ENCODE data around the gene ARHGEF4.

ARHGEF4 gene

DNA sequence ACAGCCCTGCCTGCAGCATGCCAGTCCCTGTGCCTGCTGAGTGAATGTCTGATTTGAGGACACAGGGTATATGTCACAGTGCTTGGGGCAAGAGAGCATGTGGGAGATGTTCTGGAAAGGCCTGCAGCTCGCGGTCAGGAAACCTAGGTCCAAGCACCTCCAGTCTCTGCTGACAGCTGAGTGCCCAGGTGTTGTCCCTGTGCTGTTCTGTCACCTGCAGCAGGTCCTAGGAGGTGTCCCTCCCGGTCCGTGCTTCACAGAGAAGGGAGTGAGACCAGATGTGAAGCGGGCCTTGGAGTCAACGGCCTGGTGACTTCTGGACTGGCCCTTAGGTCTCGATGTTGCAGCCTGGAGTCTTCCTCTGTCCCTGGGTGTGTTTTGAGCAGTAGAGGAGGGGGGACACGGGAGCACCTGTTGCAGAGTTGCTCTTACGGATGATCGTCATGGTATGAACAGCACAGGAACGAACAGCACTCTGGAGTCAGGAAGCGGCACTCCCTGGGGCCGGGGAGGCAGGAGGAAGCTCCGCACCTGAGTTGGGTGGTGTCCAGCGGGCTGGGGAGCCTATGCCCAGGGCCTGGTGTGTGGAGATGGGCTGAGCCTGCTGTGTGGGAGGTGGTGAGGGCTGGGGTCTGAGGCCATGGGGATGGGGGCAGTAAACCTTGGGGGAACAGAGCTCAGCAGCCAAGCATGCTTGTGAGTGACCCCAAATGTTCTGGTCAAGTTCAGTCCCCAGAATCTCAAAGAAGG lies 21.6 kb upstream of the ARHGEF4 start:
- in situ Hi-C loops (cut with HindIII; ENCODE audit: low sequenced_read_pairs), result loop anchor here (25.0 kb wide), 1 partner anchor 297 kb away; the partner anchor contains the start of gene PLEKHB2

DNA sequence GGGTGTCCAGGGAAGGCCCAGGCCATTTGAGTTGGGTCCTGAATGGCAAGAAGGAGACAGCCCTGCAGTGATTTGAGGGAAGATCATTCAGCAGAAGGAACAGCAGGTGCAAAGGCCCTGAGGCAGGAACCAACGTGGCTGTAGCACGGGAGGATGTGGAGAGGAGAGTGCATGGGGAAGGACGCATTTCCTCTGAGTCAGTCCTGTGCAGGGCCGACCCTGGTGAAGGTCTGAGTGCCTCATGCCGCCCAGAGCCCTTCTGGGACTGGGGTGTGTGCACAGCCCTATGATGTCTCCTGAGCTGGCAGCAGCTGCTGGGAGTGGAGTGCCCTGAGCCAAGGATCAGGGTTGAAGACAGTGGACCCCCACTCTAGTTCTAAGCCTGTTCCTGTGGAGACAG lies 17.9 kb upstream of the ARHGEF4 start:
- in situ Hi-C loops (cut with HindIII; ENCODE audit: low sequenced_read_pairs), result loop anchor here (25.0 kb wide), 1 partner anchor 293 kb away; the partner anchor contains the start of gene PLEKHB2

DNA sequence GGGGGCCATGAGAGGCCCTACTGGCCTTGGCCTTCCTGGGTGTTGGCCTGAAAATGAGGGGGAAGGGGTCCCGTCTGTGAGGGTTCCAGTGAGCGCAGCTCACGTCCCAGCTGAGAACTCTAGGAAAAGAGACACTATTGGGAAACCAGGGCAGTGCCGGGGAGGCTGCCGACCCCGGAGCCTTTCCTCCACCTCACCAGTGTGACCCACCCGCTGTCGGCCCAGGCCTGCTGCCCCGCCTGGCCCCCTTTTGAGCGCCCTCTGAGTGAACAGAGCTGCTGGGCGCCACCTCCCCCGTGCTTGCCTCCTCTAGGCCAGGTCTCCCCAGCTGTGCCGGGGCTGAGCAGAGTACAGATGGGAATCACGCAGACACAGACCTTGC lies 17.5 kb upstream of the ARHGEF4 start:
- in situ Hi-C loops (cut with HindIII; ENCODE audit: low sequenced_read_pairs), result loop anchor here (25.0 kb wide), 1 partner anchor 293 kb away; the partner anchor contains the start of gene PLEKHB2

DNA sequence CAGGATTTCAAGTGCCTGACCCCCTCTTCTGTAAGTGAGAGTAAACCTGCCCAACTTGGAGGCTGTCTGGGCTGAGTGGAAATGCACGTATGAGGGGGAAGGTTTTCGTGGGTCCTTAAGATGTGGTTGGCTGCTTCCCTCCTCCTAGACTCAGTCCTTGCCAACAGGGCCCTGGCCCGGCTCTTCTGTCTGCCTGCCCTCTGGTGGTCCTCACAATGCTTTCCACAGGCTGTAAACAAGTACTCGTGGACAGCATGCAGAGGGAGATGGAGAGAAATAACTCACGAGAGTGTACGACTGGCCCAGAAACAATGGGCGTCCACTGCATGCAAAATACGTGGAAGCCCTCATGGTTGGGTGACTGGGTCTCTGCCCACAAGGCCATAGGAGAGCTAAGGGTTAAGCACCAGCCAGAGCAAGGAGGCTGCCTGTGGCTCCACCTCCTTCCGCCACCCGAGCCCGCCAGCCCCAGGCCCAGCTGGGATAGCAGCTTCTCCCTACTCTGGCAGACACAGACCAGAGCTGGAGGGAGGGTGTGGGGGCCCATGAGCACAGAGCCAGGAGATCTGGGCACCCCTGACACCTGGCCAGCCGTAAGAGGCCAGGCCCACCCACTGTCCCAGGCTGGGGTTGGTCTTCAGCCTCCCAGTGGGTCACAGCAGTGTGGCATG lies 17.0 kb upstream of the ARHGEF4 start:
- in situ Hi-C loops (cut with HindIII; ENCODE audit: low sequenced_read_pairs), result loop anchor here (25.0 kb wide), 1 partner anchor 293 kb away; the partner anchor contains the start of gene PLEKHB2

DNA sequence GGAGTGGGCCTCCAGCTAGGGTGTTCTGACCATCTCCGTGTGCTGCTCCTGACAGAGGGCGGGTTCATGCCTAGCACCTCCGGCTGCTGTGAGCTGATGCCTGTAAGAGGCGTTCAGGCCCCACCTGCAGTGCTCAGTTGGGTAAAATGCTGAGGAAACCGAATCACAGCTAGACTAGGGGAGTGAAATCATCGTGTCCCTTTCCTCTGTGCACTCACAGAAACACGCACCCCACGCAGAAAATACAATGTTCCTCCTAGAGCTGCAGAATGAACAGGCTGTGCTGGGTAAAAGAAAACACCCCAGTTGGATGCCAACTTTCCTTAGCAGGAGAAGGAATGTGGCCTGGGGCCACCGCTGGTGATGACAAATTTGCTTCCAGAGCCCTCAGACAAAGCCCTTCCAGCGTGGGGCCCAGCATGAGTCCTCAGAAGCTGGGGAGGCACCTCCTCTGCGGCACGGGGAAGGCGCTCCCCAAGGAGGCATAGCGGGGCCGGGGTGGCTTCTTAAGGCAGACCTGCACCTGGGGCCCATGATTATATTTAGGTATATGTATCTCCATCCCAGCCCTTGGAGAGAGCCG lies 16.3 kb upstream of the ARHGEF4 start:
- in situ Hi-C loops (cut with HindIII; ENCODE audit: low sequenced_read_pairs), result loop anchor here (25.0 kb wide), 1 partner anchor 292 kb away; the partner anchor contains the start of gene PLEKHB2

DNA sequence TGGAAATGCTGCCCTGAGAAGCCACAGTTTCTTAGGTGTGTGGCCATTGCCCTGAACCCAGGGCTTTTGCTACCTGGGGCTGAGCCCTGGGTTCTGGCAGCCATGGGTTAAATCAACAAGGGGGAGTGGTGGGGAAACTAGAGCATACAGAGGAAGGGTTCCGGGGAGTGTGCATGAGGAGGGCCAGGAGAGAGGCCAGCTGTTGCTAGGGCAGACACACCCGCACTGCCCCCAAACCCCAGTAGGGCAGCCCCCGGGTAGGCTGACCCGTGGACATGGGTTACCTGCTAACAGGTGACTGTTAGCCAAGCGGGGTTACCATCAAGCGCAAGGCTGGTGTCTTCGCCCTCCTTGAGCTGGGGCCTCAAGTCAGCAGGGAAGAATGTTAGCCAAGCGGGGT lies 14.8 kb upstream of the ARHGEF4 start:
- in situ Hi-C loops (cut with HindIII; ENCODE audit: low sequenced_read_pairs), result loop anchor here (25.0 kb wide), 1 partner anchor 290 kb away; the partner anchor contains the start of gene PLEKHB2

DNA sequence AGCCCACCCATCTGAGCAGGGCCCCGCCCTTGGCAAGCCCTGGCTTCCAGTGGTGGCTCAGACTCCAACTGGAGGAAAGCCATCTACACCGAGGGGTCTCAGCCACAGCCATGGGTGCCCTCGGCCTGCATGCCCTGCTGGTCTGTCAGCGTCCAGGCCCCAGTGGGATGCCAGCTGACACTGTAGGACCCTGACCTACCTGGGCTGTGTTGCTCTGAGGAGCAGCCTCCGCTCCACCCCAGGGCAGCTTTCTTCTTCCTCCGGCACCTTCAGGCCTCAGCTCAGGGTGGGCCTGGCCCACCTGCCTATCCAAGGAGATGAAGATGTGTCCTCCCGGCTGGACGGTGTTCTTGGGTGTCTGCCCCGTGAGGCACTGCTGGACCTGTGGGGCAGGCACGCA lies 13.9 kb upstream of the ARHGEF4 start:
- in situ Hi-C loops (cut with HindIII; ENCODE audit: low sequenced_read_pairs), result loop anchor here (25.0 kb wide), 1 partner anchor 290 kb away; the partner anchor contains the start of gene PLEKHB2

DNA sequence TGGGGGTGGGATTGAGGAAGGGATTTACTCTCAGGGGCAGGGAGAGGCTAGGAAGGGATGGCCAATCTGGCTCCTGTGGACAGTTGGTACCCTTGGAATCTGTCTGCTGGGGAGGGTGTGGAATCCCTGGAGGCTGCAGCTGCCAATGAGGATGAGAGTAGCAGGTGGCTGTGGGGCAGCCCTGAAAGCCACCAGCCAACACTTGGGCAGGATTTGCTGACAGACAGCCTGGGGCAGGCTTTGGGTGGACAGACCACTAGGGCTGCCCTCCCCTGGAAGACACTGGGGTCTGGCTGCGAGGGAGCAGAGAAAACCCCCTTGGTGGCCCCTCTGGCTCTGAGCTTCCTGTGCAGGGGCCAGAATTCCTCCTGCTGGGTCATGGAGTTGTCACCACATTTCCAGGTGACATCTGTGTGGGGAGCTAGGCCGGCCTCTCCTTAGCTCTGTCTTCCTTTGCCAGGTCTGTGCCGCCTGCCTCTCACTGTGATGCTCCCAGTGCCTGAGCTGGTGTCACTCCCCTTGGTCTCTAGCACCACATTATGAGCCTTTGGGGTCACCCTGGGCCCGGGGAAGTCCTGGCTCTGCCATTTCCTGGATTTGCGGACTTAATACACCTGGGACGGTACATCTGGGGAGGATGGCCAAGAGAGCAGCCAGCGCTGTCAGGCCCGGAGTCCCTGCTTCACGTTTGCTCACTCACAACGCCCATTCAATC lies 13.4 kb upstream of the ARHGEF4 start:
- in situ Hi-C loops (cut with HindIII; ENCODE audit: low sequenced_read_pairs), result loop anchor here (25.0 kb wide), 1 partner anchor 289 kb away; the partner anchor contains the start of gene PLEKHB2

DNA sequence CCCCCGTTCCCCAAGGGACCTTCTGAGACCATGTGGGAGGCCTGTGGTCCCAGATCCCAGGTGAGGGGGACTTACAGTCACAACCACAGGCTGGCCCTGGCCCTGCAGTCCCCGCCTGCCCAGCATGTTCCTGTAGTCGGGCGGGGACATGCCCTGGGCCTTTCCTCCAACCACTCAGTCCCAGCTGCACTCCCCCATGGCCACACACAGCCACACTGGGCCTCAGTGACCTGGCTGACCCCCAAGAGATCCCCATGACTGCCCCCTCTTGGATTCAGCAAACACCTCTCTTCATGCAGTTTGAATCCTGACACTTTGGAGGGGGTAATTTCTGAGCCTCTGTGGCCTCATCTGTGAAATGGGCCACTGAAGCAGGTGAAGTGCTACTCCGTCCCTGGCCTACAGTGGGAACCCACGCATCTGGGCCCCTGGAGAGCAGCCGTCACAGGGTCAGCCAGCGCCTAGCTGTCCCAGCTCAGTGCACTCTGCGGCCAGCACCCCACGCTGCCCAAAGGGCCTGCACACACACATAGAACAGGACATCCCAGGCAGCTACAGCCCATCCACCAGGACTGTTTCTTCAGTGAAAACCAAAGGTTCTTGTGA lies 12.7 kb upstream of the ARHGEF4 start:
- in situ Hi-C loops (cut with HindIII; ENCODE audit: low sequenced_read_pairs), result loop anchor here (25.0 kb wide), 1 partner anchor 288 kb away; the partner anchor contains the start of gene PLEKHB2

DNA sequence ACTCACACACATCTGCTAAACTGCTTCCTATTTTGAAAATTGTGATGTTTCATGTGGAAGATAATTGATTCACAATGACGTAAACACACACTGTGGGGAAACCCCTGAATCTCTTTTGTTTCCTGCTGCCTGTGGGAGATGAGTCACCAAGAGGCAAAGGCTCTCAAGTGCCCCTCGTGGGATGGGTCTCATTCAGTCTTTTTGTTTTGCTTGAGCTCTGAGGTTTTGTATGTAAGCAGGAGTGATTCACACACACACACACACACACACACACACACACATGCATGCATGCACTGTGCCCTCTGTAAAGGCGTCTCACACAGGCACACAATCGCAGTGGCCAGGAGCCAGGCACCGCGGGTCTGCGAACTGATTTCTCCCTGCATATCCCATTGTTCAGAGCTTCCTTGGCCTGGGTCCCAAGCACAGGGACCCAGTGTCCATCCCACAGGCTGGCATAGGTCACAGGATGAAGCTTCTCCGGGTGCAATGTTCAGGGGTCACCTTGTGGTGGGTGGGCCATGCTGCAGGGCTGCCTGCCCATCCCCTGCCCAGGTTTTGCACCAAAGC lies 12.1 kb upstream of the ARHGEF4 start:
- in situ Hi-C loops (cut with HindIII; ENCODE audit: low sequenced_read_pairs), result loop anchor here (25.0 kb wide), 1 partner anchor 288 kb away; the partner anchor contains the start of gene PLEKHB2

DNA sequence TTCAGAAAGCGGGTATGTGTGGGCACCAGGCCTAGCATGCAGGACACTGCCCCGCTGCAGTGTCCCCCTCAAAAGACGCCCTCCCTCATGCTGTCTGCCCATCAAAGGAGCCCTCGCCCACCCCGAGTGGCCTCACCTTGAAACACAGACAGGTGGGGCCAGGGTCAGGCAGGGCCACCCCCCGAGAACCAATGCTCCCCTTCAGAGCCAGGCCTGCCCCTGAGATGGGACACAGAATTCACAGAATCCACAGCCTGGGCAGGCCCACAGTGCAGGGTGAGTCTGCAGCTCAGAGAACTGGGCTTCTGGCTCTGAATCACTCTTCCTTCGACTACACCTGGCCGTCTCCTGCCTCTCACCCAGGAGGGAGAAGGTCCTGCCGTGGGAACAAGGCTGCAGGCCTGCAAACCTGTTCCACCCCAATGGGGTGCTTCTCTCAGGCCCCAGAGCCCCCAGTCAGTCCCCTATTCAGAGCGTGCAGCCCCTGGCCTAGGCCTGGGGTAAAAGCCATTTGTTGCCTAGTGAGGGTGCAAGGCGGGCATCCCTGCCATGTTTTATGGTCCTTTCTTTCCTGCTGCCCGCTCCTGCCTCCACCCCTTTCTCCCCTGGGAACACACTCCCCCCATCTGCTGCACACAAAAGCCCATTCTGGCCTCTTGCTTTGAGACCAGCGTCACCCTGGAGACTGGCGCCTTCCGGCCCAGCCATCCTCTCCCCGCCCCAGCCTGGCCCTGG lies 11.3 kb upstream of the ARHGEF4 start:
- in situ Hi-C loops (cut with HindIII; ENCODE audit: low sequenced_read_pairs), result no loop called here

DNA sequence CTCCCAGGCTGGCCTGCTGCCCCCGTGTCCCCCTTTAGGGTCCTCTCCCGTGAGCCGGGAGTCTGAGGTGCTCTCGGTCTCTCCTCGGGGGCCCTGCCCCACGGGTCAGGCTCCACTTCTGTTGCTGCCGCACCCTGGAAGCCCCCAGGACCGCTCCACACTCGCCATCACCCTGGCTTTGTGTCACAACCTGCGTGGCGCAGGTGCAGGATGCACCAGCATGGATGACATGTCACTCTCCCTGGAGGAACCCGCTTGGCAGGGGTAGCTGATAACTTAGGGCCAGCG lies 10.8 kb upstream of the ARHGEF4 start:
- in situ Hi-C loops (cut with HindIII; ENCODE audit: low sequenced_read_pairs), result no loop called here

DNA sequence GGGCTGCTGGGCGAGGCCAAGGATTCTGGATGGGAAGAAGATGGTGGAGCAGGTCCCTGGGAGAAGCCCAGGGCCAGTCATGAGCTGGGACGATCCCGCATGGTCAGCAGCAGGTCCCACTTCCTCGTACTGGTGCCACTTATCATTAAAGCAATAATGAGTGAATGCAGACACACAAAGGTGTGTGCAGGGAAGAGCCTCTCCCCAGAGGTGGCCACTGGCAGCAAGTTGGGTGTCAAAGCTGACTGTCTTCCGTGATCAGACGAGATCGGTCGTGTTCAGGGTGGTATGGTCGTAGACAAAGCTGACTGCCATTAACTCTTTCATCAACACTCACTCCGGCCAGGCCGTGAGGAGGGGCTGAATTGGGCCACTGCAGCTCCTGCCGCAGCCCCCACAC lies 10.3 kb upstream of the ARHGEF4 start:
- in situ Hi-C loops (cut with HindIII; ENCODE audit: low sequenced_read_pairs), result no loop called here

DNA sequence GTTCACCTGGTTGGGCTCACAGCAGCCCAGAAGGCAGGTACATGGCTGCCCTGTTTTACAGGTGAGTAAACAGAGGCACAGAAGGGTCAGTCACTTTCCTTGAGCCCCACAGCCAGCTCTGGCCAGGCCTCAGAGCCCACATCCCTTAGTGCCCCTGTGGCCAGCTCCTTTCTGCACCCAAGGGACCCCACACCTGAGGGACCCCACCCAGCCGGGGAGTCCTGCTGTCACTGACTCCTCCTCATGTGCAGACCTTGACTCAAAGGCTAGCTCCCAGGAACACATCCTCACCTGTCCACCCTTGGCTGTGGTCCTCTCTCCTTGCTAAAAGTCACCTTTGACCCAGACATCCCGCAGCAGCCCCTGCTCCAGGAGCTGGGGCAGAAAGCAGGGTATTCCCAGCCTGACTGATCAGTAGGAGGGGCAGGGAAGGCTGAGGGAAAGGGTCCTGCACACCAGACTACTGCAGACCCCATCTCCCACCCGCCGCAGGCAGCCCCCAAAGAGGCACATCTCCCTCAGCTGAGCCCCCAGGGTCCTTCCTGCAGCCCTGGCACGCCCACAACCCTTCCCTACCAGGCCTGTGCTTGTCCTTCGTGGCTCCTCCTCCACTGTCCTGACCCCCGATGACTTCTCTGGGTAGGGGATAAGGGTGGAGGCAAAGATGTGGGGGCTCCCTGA lies 9.8 kb upstream of the ARHGEF4 start:
- in situ Hi-C loops (cut with HindIII; ENCODE audit: low sequenced_read_pairs), result no loop called here

DNA sequence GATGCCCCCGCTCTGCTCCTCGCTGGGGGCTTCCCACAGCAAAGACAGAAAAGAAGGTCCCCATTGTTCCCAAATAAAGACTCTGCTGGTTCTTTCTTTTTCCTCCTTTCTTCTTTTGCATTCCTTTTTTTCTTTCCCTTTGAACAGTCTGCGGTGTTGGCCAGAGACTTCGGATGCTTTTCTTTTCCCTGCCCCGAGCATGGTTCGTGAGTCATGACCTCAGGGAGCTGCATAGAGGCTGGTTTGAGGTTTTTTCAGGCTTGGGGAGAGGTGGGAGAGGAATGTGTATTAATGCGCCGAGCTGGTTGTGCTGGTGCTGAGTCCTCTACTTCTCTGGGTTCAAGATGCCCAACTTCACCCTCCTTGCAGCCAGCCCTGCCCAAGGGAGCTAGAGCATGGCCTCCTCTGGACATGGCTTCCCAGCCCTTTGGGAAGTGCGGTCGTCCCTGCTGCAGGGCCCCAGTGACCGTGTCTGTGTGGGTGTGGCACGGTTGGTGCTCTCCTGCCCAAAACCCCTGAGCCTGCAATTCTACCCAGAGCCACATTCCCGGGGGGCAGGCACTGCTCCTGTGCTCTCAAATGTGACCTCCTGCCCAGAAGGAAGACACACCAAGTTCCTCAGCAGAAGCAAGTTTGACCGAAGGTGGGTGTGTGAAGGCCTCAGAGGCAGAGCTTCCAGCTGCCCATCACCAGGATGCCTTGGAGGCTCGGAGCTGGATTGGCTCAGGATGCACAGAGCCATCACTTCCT lies 9.0 kb upstream of the ARHGEF4 start:
- in situ Hi-C loops (cut with HindIII; ENCODE audit: low sequenced_read_pairs), result no loop called here

DNA sequence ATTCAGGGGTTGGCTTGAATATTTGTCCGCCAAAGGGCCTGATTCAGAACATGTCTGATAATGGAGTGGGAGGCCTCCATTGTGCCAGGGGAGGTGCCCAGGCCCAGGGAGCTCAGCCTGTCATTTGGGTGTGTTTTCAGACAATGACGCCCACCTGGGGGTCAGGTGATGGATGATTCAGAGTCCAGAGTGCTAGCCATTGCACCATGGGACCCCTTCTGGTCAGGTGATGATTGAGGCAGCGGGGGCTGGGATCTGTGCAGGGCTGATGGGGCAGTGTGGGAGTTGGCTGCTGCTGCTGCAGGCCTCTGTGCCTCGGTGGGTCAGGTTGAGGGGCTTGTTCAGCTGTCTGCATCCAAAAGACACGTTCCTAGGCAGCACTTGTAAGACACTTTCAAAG lies 8.3 kb upstream of the ARHGEF4 start:
- in situ Hi-C loops (cut with HindIII; ENCODE audit: low sequenced_read_pairs), result no loop called here

DNA sequence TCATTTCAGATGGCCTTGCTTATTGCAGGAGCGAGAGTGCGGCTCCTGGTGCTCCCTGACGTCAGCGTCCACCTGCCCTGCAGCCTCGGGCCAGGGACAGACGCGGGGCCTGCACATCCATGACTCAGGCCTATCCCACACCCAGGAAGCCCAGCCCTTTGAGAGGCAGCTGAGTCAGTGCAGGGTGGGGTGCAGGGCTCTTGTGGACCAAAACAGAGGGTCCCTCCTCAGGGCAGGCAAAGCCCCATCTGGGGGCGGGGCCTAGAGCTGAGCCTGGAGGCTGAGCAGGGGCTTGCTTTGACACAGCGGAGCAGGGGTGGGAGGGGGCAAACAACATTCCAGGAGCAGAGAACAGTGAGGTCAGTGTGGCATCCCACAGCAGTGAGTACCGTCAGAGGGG lies 7.7 kb upstream of the ARHGEF4 start:
- in situ Hi-C loops (cut with HindIII; ENCODE audit: low sequenced_read_pairs), result no loop called here

DNA sequence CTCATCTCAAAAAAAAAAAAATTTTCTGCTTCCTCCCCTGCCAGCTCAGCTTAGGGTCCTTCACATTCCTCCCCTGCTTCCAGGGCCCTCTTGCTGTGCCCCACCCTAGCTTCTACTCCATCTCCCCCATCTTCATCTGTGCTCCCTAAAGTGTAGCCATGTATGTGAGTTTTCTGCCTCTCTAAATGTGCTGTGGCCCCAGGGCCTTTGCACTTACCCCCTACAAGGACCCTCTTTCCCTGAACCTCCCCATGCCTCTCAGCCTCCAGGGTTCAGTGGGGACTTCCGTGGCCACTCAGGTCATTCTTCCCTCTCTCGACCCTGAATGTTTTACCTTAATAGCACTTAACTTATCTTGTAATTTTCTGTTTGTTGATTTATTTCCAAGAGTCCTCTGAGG lies 6.2 kb upstream of the ARHGEF4 start:
- in situ Hi-C loops (cut with HindIII; ENCODE audit: low sequenced_read_pairs), result no loop called here
